H1 (cell line): Measurements from ENCODE around the gene TPSB2. TPM values are rescaled to one million over a fixed set of nuclear protein-coding genes. Genes with fewer than 3 reads are reported as not detected.

Source experiments
- YY1 ChIP-seq: IDR thresholded peaks from 2 replicates; pipeline ENCODE4 v1.6.1; 2011; ENCODE audit warnings: low read depth, mild to moderate bottlenecking, low read length
- polyA plus RNA-seq, 7 experiments: library from polyadenylated mRNA; depleted of rRNA in 3 of 7; stranded (reverse) in 5 of 7; unstranded in 2 of 7; fragments of >200 nt in 5 of 7; fragments of 200-250 nt in 2 of 7; gene quantifications; 1 replicate in 5 of 7; 2 replicates in 1 of 7; 4 replicates in 1 of 7; pipeline versions ENCODE4 v1.2.1 to v1.2.3, GENCODE V29; 2011 to 2013; ENCODE audit warnings: missing spikeins in 2 of 7, mixed read lengths in 2 of 7
- total RNA-seq: library from RNA; stranded (reverse); fragmentation: NEBNext Ultra II Directional; extraction: Animal tissue kit (Norgen Biotek cat#: 25700); gene quantifications from 2 replicates; pipeline ENCODE4 v1.2.1, GENCODE V29; 2021

TPSB2 gene
- total and polyA plus RNA-seq, 2 of the 8 experiments (the other 6 are each of a cell fraction or from before 2014, with no cell fraction given), result 0.08 TPM; not detected in 1

DNA sequence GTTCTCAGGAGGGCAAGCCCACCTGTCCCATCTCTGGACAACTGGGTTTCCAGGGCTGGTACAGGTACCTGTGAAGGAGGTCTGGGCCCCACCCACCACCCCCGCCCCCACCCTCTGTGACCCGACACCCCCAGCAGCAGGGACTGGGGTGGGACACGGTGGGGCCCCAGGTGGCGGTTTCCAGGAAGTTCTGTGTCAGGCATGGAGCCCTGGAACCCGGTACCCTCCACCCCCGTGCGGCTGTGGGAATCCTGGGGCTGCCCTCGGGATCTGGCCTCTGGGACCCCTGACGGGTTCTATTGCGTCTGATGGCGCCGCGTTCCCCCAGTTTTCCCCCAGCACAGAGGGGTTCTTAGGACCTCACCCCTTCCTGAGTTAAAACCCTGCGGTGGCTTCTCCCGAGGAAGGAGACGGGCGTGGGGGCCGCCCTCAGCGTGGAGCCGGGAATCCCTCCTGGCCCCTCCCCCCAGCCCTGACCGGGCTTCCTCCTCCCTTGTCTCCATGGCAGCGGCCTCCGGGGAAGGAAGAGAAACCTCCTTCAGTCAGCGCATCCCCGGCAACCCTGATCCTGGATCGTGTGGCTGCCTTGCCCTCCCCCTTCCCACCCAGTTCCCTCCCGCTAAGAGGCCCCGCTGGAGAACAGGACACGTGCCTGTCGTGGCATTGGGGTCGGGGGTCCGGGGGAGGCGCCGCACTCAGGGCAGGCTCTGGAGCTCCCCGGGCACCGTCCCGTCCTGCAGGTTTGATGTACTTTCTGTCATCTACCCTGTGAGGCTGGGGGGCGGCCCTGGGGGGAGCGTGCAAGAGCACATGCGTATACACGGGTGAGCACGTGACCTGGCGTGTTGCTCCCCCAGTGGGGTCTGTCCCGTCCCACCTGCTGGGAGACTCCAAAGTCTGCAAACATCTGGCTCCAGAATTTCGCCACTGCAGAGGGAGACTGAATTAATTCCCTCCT lies 46.8 kb downstream of the TPSB2 start (continued):
- no peak for TF ChIP-seq YY1
